HG02852 (cell line): ENCODE data around the gene TBRG4.

Source experiments
- ATAC-seq: cut with Tn5 transposase; IDR thresholded peaks from one replicate; pipeline ENCODE4 v1.9.1; 2021; ENCODE audit warnings: mild to moderate bottlenecking, moderate library complexity; ENCODE audit not compliant: unreplicated experiment

The TBRG4 gene

DNA sequence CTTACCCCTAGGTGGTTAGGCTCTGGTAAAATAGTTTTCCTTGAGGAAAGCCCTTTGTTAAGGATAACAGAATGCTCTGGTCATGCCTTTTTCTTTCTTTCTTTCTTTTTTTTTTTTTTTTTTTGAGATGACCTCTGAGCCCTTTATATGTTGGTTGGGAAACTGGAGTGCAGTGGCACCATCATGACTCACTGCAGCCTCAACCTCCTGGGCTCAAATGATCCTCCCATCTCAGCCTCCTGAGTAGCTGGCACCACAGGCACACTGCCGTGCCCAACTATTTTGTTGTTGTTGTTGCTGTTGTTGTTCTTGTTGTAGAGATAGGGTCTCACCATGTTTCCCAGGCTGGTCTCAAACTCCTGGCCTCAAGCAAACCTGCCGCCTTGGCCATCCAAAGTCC, 50.1 kb downstream of the TBRG4 start:
- ATAC-seq: no peak

DNA sequence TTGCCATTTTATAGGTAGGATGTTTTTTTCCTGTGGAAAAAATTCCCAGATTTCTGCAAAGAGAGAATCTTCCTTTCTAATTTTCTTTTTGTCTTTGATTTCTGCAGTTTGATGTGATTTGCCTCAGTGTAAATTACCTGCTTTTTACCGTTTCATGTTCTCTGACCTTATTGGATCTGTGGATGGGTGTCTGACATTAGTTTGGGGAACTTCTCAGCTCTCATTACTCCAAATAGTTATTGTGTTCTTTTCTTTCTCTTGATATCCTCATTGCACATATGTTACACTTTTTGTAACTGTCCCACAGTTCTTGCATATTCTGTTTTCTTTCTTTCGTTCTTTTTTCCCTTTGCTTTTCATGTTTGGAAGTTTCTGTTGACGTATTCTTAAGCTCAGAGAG, 51.2 kb downstream of the TBRG4 start:
- ATAC-seq: no peak

DNA sequence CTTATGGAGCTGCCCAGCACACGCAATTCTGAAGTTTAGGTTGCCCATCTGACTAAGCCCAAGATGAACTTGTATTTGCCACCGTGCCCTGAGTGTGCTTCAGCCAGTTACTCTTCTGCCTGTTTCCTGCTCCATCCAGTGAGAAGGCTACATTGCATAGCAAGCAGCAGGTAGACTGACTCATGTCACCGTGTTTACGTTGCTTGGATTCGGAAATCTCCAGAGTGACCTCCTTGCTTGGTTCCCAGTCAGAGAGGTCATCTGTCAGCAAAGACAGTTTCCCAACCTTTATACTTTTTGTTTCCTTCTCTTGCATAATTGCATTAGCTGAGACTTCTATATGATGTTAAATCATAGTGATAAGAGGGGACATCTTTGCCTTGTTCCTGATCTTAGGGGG, 53.6 kb downstream of the TBRG4 start:
- ATAC-seq: no peak

DNA sequence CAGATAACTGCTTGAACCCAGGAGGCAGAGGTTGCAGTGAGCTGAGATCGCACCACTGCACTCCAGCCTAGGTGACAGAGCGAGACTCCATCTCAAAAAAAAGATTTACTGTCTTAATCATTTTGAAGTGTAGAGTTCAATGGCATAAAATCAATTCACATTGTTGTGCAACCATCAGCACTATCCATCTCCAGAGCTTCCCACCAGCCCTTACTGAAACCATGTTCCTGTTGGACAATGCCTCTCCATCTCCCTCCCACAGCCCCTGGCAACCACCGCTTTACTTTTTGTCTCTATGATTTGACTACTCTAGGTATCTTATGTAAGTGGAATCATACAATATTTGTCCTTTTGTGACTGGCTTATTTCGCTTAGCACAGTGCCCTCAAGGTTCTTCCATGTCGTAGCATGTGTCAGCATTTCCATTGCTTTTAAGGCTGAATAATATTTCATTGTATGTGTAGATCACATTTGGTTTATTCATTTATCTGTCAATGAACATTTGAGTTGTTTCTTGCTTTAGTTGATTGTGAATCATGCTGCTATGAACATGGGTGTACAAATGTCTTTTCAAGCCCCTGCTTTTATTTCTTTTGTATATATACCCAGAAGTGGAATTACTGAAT, 55.8 kb downstream of the TBRG4 start:
- ATAC-seq: no peak

DNA sequence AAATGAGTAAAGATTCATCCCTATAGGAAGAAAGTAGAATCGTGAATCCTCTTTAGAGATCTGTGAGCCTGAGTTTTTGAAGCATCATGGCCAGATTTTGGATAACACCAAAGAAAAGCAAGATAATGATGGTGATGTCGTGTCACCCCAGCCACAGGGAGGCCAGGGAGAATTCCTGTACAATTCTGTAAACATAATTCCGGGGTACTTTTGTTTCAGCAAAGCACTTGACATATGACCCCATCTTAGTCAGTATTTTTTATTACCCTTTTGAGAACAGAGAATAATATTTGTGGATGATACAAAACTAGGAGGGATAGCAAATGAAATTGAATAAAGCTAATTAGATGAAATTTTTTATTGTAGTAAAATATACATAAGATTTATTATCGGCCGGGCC, 56.5 kb downstream of the TBRG4 start:
- ATAC-seq: no peak

DNA sequence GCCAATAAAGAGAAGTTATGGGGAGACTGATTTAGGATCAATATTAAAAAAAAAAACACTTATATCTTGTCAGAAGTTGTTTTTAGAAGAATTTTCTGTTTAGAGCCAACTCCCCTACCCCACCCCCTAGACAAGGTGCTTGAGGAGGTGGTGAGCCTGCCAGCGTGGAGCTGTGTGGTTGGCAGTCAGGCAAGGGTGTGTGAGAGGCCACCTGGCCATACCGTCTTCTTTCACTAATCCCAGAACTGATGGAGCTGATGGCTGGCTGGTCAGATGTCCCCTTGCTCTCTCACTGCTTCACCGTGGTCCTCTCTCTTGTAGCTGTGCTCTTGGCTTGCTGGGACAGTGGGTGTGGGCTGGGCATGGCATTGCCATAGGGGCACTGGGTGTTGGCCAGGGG, 57.1 kb downstream of the TBRG4 start:
- no peak for ATAC-seq

DNA sequence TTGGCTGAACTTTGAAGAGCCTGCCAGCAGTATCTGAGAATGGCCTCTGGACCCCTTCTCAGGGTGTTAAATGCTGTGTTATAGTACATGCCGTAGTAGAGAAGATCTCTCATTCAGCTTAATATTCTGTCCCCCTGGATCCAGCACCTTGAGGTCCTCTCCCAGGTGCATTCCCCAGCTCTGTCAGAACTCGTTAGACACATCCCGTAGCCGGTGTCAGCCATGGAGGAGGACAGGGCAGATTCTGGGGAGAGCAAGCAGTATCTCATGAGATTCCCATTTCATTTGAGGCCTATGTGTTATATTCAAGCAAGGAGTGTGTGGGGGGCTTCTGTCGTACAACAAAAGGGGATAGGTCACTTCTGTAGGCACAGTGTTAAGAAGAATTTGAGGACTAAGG, 57.6 kb downstream of the TBRG4 start:
- ATAC-seq: no peak

DNA sequence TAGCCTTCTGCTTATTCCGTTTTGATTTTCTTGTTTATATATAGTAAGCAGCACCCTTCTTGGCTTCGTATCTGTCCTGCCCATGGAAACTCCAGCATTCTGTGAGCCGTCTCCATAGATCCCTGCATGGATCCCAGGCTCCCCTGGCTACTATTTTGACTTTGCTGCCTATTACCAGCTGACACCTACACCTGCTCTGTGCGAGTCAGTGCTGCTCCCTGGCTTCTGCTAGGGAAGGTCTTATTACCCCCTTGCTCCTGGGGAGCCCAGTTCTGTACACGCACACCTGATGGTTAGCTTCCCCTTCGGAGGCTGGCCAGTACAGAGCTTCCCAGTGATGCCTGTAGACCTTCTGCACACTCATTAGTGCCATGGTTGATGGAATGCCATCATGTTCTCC, 58.1 kb downstream of the TBRG4 start:
- no peak for ATAC-seq

DNA sequence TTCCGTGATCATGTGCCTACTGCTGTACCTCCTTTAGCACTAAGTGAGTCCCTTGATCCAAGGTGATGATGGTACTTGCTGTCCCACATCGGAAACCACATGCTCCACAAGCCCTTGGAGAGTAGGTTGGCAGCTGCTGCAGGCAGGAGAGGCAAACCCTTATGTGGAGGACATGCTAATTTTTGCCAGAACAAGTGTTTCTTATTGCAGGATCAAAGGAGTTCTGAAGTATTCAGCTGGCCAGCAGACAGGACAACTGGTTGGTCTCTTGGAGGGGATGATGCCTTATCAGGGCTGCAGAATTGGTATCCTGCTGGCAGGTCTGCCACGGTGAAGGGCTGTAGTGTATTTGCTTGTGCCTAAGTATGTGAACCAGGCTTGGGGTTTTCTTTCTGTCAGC, 59.5 kb downstream of the TBRG4 start:
- ATAC-seq: no peak

DNA sequence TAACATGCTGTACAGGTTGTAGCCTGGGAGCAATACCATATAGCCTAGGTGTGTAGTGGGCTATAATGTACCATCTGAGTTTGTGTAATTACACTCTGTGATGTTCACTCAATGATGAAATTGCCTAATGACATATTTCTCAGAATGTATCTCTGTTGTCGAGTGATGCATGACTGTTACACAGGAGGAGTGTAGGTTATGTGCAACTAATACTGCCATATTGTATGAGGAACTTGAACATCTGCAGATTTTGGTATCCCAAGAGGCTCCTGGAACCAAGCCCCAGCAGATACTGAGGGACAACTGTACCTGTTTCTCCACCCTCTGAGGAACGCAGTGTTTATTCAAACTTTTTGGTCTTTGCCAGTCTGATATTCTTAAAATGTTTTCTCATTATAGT, 61.3 kb downstream of the TBRG4 start:
- ATAC-seq: no peak
